Liver (tissue), 9 donors: Measurements from ENCODE around the gene TUBB2A. TPM values are rescaled to one million over a fixed set of nuclear protein-coding genes. Genes with fewer than 3 reads are reported as not detected.

Experiments used
- DNase-seq: peaks from one replicate; pipeline ENCODE4 v3.0.0-alpha.2; 2017; ENCODE audit warnings: low spot score
- H3K27ac ChIP-seq, 2 donors: one replicate each; pipeline ENCODE4 v1.7.0; 2013; ENCODE audit warnings: inconsistent platforms in 2 of 2, low read length in 2 of 2, control low read depth in 1 of 2, low read depth in 1 of 2, mild to moderate bottlenecking in 1 of 2
- H3K27me3 ChIP-seq, 4 donors: one replicate each; pipeline versions ENCODE4 v1.6.1 to v1.7.0; 2013; ENCODE audit warnings: low read length in 3 of 4, inconsistent platforms in 1 of 4, mild to moderate bottlenecking in 1 of 4, moderate library complexity in 1 of 4; ENCODE audit not compliant: control insufficient read depth in 4 of 4, insufficient read depth in 4 of 4
- H3K36me3 ChIP-seq, 4 donors: one replicate each; pipeline versions ENCODE4 v1.6.1 to v1.7.0; 2013; ENCODE audit warnings: low read length in 3 of 4, mild to moderate bottlenecking in 3 of 4, low read depth in 1 of 4, moderate library complexity in 1 of 4; ENCODE audit not compliant: control insufficient read depth in 4 of 4, insufficient read depth in 3 of 4
- H3K4me1 ChIP-seq, 4 donors: one replicate each; pipeline versions ENCODE4 v1.6.1 to v1.7.0; 2013; ENCODE audit warnings: low read length in 3 of 4, mild to moderate bottlenecking in 3 of 4, moderate library complexity in 1 of 4; ENCODE audit not compliant: control insufficient read depth in 4 of 4, insufficient read depth in 4 of 4
- H3K4me3 ChIP-seq, 3 donors: one replicate each; pipeline versions ENCODE4 v1.6.1 to v1.7.0; 2013; ENCODE audit warnings: low read length in 3 of 3, control low read depth in 1 of 3, low read depth in 1 of 3, mild to moderate bottlenecking in 1 of 3
- H3K9ac ChIP-seq, 2 donors: one replicate each; pipeline ENCODE4 v1.7.0; 2013; ENCODE audit warnings: low read length in 2 of 2, mild to moderate bottlenecking in 2 of 2, moderate library complexity in 2 of 2, control low read depth in 1 of 2, low read depth in 1 of 2
- H3K9me3 ChIP-seq, 4 donors: one replicate each; pipeline versions ENCODE4 v1.6.1 to v1.7.0; 2013; ENCODE audit warnings: low read length in 3 of 4; ENCODE audit not compliant: control insufficient read depth in 4 of 4
- ATF3 ChIP-seq: IDR thresholded peaks from 2 replicates; pipeline ENCODE4 v1.6.1; 2016; ENCODE audit warnings: antibody characterized with exemption
- CTCF ChIP-seq: fragments of 150-350 bp; IDR thresholded peaks from 2 replicates; pipeline ENCODE4 v1.5.1; 2017; ENCODE audit warnings: improper control_type of control experiment, low read depth, low read length; ENCODE audit not compliant: missing input control
- EGR1 ChIP-seq, 2 donors: IDR thresholded peaks; 2 replicates each; pipeline ENCODE4 v1.6.1; 2016 to 2018; ENCODE audit warnings: antibody characterized with exemption in 2 of 2, low read depth in 2 of 2
- FOXA1 ChIP-seq: IDR thresholded peaks from 2 replicates; pipeline ENCODE4 v1.6.1; 2016; ENCODE audit warnings: antibody characterized with exemption
- FOXA2 ChIP-seq: IDR thresholded peaks from 2 replicates; pipeline ENCODE4 v1.6.1; 2016; ENCODE audit warnings: antibody characterized with exemption
- GABPA ChIP-seq, 2 donors: IDR thresholded peaks in 1 of 2; conservative IDR thresholded peaks in 1 of 2; 2 replicates each; pipeline ENCODE4 v1.6.1; 2016; ENCODE audit warnings: antibody characterized with exemption in 2 of 2, mild to moderate bottlenecking in 1 of 2, moderate library complexity in 1 of 2
- HNF4A ChIP-seq, 2 donors: conservative IDR thresholded peaks; 2 replicates each; pipeline ENCODE4 v1.6.1; 2016; ENCODE audit warnings: antibody characterized with exemption in 2 of 2, mild to moderate bottlenecking in 2 of 2
- HNF4G ChIP-seq: IDR thresholded peaks from 2 replicates; pipeline ENCODE4 v1.6.1; 2016; ENCODE audit warnings: antibody characterized with exemption
- JUND ChIP-seq, 2 donors: IDR thresholded peaks; 2 replicates each; pipeline ENCODE4 v1.6.1; 2016; ENCODE audit warnings: antibody characterized with exemption in 2 of 2
- NR2F2 ChIP-seq: IDR thresholded peaks from 2 replicates; pipeline ENCODE4 v1.6.1; 2016; ENCODE audit warnings: antibody characterized with exemption
- RAD21 ChIP-seq, 2 donors: IDR thresholded peaks; 2 replicates each; pipeline ENCODE4 v1.6.1; 2016; ENCODE audit warnings: antibody characterized with exemption in 2 of 2, mild to moderate bottlenecking in 2 of 2
- REST ChIP-seq: IDR thresholded peaks from 2 replicates; pipeline ENCODE4 v1.6.1; 2016; ENCODE audit warnings: antibody characterized with exemption, mild to moderate bottlenecking
- RXRA ChIP-seq, 2 donors: IDR thresholded peaks; 2 replicates each; pipeline ENCODE4 v1.6.1; 2017 to 2018; ENCODE audit warnings: antibody characterized with exemption in 2 of 2, mild to moderate bottlenecking in 1 of 2
- SP1 ChIP-seq: IDR thresholded peaks from 2 replicates; pipeline ENCODE4 v1.6.1; 2018; ENCODE audit warnings: antibody characterized with exemption, mild to moderate bottlenecking
- TAF1 ChIP-seq: conservative IDR thresholded peaks from 2 replicates; pipeline ENCODE4 v1.6.1; 2016; ENCODE audit warnings: antibody characterized with exemption, mild to moderate bottlenecking
- YY1 ChIP-seq: IDR thresholded peaks from 2 replicates; pipeline ENCODE4 v1.6.1; 2016; ENCODE audit warnings: antibody characterized with exemption, mild to moderate bottlenecking
- ZBTB33 ChIP-seq: IDR thresholded peaks from 2 replicates; pipeline ENCODE4 v1.6.1; 2016; ENCODE audit warnings: antibody characterized with exemption
- WGBS: extraction: QIAGEN DNeasy Blood & Tissue Kit; methylation state at CpG from one replicate; pipeline ENCODE4 v1.1.7; 2013; 5-methylcytosine and 5-hydroxymethylcytosine counted together
- polyA plus RNA-seq, 2 donors: library from polyadenylated mRNA; stranded (reverse) in 1 of 2; unstranded in 1 of 2; fragments of 200-250 nt in 1 of 2; fragments of >200 nt in 1 of 2; fragmentation: Nextera tagmentation in 1 of 2; extraction: Ambion mirVana in 1 of 2; gene quantifications; one replicate each; pipeline versions ENCODE4 v1.2.1 to v1.2.3, GENCODE V29; 2013 to 2015
- total RNA-seq, 2 donors: library from RNA; depleted of rRNA; stranded (reverse); fragments of >200 nt; gene quantifications; one replicate each; pipeline ENCODE4 v1.2.3, GENCODE V29; 2014
- TF ChIP-seq, protein P1 (sequence below): IDR thresholded peaks from 2 replicates; pipeline ENCODE4 v1.6.1; 2016; ENCODE audit warnings: antibody characterized with exemption
- donor health status: healthy.
- donor health status: healthy.
- donor health status: healthy.
- donor health status: healthy.
- donor health status: healthy.

TUBB2A gene
- total and polyA plus RNA-seq, 4 donors: 53.5 to 94.8 (median 88.1) TPM

DNA sequence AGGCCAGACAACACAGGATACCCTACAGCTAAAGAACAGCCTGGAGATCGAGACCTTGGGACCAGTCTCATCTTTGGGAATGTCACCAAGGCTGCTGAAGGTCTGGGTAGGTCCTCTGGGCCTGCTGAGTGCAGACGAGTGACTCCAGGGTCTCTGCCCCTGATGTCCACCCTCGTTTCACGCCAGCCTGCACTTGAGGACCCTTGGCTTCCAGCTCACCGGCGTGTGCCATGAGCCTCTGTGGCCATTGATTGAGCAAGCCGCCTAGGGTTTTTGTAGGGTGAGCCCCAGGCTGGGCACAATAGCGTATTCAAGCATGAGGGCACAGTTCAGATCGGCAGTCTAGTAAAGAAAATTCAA, 34.5 kb downstream of the TUBB2A start:
- Histone ChIP-seq H3K4me1 (peaks cover 4 to 52% (median 37%) of the 10 kb centered on the region in 4 donors), H3K36me3 (no peaks in the 10 kb centered on the region), H3K4me3 (no peak overlapping the region), H3K27me3 (no peaks in the 10 kb centered on the region), H3K27ac (peak overlapping the region; percentile 0 to 18), H3K9me3 (no peaks in the 10 kb centered on the region), H3K9ac (no peak overlapping the region)
- WGBS: 61% methylated on average over 9 of the region's 9 CpGs
- no peak for DNase-seq
- TF ChIP-seq CTCF (no peak), HNF4A (conservative IDR thresholded peaks at IDR 0.05) (peak in 1 of 2 donors; percentile 23), RXRA (IDR thresholded peaks at IDR 0.05) (peak in 1 of 2 donors; percentile 7)

- TF ChIP-seq FOXA2 (no peak), ATF3 (no peak), YY1 (peak; percentile 86), RAD21 (IDR thresholded peaks at IDR 0.05) (no peak), ZBTB33 (no peak), HNF4A (conservative IDR thresholded peaks at IDR 0.05) (peak; percentile 46 to 72), RXRA (IDR thresholded peaks at IDR 0.05) (peak in 1 of 2 donors; percentile 18), GABPA (IDR thresholded peaks at IDR 0.05 in 1 of 2, conservative IDR thresholded peaks at IDR 0.05 in 1 of 2) (no peak), JUND (IDR thresholded peaks at IDR 0.05) (peak in 1 of 2 donors; percentile 2), SP1 (no peak), NR2F2 (no peak), EGR1 (IDR thresholded peaks at IDR 0.05; ENCODE audit: low read depth in 2 of 2) (no peak), CTCF (no peak), REST (no peak), TAF1 (no peak), FOXA1 (no peak), HNF4G (no peak)
- TF ChIP-seq, protein P1, sequence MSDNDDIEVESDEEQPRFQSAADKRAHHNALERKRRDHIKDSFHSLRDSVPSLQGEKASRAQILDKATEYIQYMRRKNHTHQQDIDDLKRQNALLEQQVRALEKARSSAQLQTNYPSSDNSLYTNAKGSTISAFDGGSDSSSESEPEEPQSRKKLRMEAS: no peak
- 43% methylated on average over 5 of the region's 5 CpGs for WGBS
- Histone ChIP-seq H3K4me3 (peak overlapping the region; percentile 14 to 29 (median 14)), H3K4me1 (peaks cover 6 to 53% (median 37%) of the 10 kb centered on the region in 4 donors), H3K9ac (peak overlapping the region in 1 of 2 donors; percentile 50), H3K36me3 (no peaks in the 10 kb centered on the region), H3K27me3 (no peaks in the 10 kb centered on the region), H3K27ac (peak overlapping the region; percentile 76 to 77), H3K9me3 (no peaks in the 10 kb centered on the region)
- DNase-seq: no peak
Measured at GRCh38 chr6:3120765-3121089, 36.6 kb downstream of the TUBB2A start.
